Vagina (tissue), 2 donors: ENCODE results near the gene TCF4. TPM values are rescaled to one million over a fixed set of nuclear protein-coding genes. Genes with fewer than 3 reads are reported as not detected.

ENCODE experiments used
- DNase-seq, 2 donors: peaks; one replicate each; pipeline ENCODE4 v3.0.0-alpha.2; 2017; ENCODE audit errors: extremely low spot score in 2 of 2
- H3K27ac ChIP-seq: fragments of 200-600 bp; sonication (generic); one replicate; pipeline ENCODE4 v1.5.1; 2019
- H3K27me3 ChIP-seq: fragments of 200-600 bp; sonication (generic); one replicate; pipeline ENCODE4 v1.5.1; 2019
- H3K36me3 ChIP-seq, 2 donors: fragments of 200-600 bp; sonication (generic); one replicate each; pipeline ENCODE4 v1.5.1; 2017 to 2019
- H3K4me1 ChIP-seq: fragments of 200-600 bp; sonication (generic); one replicate; pipeline ENCODE4 v1.5.1; 2019
- H3K4me3 ChIP-seq, 2 donors: fragments of 200-600 bp; sonication (generic); 1 replicate in 1 of 2; 2 replicates in 1 of 2; pipeline ENCODE4 v1.5.1; 2016 to 2019
- H3K9me3 ChIP-seq: fragments of 200-600 bp; sonication (generic); one replicate; pipeline ENCODE4 v1.5.1; 2019
- POLR2A ChIP-seq, 2 donors: fragments of 450-650 bp; IDR thresholded peaks; one replicate each; pipeline ENCODE4 v1.6.1; 2017; ENCODE audit warnings: antibody characterized with exemption in 2 of 2, mild to moderate bottlenecking in 2 of 2, moderate library complexity in 2 of 2
- POLR2AphosphoS5 ChIP-seq, 2 donors: sonication (generic); formaldehyde crosslinking; IDR thresholded peaks; one replicate each; pipeline ENCODE4 v1.9.0; 2017; ENCODE audit warnings: antibody characterized with exemption in 2 of 2, mild to moderate bottlenecking in 2 of 2, low read depth in 1 of 2; ENCODE audit not compliant: insufficient read depth in 1 of 2
- intact Hi-C: fragments of 100-400 bp; cut with DNase I; formaldehyde crosslinking; loops from one replicate; pipeline ENCODE4 v1.15.1; 2023
- total RNA-seq: library from RNA; depleted of rRNA; stranded (reverse); fragments of >200 nt; gene quantifications from one replicate; pipeline ENCODE4 v1.2.3, GENCODE V29; 2016
- TF ChIP-seq, protein P1 (sequence below), 3 experiments: fragments of 450-650 bp in 2 of 3; fragments of 200-600 bp in 1 of 3; sonication (generic) in 1 of 3; IDR thresholded peaks; one replicate each; pipeline ENCODE4 v1.5.1; 2017 to 2019; ENCODE audit warnings: antibody characterized with exemption in 3 of 3, mild to moderate bottlenecking in 2 of 3, moderate library complexity in 2 of 3

The TCF4 gene
- total RNA-seq, 1 donor from 2014 or later = 105 TPM

DNA sequence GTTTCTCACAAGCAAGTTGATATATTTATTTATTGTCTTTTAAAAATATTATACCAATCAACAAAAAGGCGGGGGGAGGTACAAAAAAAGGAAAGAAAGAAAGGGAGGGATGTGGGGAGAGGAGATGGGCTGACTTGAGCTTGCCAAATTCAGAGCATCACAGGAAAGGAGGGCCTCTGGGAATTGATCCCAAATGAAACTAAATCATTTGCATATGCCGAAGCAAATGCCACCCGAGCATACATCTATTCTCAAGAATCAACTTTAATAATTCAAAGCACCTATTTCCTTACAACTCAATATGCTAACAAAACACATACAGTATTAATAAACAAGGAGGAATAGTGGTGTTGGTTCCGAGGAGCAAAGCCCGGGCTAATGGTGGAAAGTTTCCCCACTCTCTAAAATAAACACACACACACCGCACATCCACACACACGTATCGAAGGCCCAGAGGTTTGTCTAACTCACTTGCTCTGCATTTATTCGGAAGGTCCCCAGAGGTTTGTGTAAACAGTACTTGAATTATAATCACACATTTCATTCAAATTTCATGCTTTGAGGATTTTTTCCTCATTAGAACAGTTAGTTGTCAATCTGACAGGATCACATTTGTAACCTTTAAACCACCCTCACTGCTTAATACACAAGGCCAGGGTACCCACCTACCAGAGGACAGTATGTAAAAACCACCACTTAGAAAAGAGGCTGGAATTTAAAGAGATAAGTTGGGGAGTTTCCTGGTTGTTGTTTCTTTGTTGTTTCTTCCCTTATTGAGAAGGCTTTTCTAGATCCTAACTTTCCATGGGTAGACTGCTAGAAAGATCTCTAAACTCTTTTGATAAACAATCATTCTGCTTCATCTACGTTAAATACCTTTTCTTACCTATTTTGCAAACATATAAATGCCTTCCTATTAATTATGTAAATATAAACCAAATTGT lies 264.7 kb downstream of the TCF4 start:
- Histone ChIP-seq H3K36me3 (no peaks in the 10 kb centered on the region), H3K4me1 (peaks cover 24% of the 10 kb centered on the region), H3K9me3 (no peaks in the 10 kb centered on the region), H3K27ac (peak overlapping the region; percentile 97), H3K27me3 (no peaks in the 10 kb centered on the region), H3K4me3 (peak overlapping the region; percentile 55 to 63)
- TF ChIP-seq, protein P1, sequence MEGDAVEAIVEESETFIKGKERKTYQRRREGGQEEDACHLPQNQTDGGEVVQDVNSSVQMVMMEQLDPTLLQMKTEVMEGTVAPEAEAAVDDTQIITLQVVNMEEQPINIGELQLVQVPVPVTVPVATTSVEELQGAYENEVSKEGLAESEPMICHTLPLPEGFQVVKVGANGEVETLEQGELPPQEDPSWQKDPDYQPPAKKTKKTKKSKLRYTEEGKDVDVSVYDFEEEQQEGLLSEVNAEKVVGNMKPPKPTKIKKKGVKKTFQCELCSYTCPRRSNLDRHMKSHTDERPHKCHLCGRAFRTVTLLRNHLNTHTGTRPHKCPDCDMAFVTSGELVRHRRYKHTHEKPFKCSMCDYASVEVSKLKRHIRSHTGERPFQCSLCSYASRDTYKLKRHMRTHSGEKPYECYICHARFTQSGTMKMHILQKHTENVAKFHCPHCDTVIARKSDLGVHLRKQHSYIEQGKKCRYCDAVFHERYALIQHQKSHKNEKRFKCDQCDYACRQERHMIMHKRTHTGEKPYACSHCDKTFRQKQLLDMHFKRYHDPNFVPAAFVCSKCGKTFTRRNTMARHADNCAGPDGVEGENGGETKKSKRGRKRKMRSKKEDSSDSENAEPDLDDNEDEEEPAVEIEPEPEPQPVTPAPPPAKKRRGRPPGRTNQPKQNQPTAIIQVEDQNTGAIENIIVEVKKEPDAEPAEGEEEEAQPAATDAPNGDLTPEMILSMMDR (IDR thresholded peaks at IDR 0.05) = no peak
- TF ChIP-seq POLR2A (IDR thresholded peaks at IDR 0.05) (no peak), POLR2AphosphoS5 (IDR thresholded peaks at IDR 0.05; ENCODE audit: insufficient read depth in 1 of 2, low read depth in 1 of 2) (no peak)
- no peak for DNase-seq
- intact Hi-C loops = loop anchor here (5.0 kb wide), 3 partner anchors 66 to 264 kb away; partner anchors contain the start of gene TCF4

DNA sequence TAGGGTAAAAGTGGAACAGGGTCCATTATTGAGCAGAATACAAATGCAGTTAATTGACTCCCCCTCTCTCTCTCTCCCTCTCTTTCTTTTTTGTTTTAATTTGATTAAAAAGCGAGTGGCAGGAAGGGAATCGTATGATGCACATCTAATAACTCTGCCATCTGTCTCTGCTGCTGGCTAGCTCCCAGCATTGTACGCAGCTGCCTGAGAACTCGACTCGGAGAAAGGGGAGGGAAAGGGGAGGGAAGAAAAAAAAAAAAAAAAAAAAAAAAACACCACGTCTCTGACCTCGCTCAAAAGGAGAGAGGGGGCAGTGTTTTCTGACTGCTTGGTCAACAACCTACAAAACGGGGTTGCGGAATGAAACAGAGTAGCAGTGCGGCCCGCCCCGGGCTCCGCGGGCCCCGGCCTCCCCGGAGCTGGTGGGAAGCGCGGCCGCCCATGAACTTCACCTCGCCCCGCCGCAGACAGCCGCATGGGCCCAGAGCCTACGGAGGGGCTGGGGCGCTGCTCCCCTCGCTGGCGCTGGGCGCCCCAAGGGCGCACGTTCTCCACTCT lies 265.7 kb downstream of the TCF4 start:
- peaks cover 33% of the 10 kb centered on the region for H3K4me1 ChIP-seq
- intact Hi-C loops = loop anchor here (5.0 kb wide), 3 partner anchors 65 to 265 kb away; partner anchors contain the start of gene TCF4
- peak overlapping the region; percentile 97 for H3K27ac ChIP-seq
- H3K27me3 ChIP-seq = no peaks in the 10 kb centered on the region
- TF ChIP-seq POLR2A (IDR thresholded peaks at IDR 0.05) = peak in 1 of 2 donors; percentile 47
- TF ChIP-seq, protein P1 (IDR thresholded peaks at IDR 0.05) = no peak
- peak in 1 of 2 donors; percentile 53 for TF ChIP-seq POLR2AphosphoS5 (IDR thresholded peaks at IDR 0.05; ENCODE audit: insufficient read depth in 1 of 2, low read depth in 1 of 2)
- no peaks in the 10 kb centered on the region for H3K9me3 ChIP-seq
- DNase-seq = no peak
- H3K36me3 ChIP-seq = no peaks in the 10 kb centered on the region
- peak overlapping the region; percentile 55 to 63 for H3K4me3 ChIP-seq

DNA sequence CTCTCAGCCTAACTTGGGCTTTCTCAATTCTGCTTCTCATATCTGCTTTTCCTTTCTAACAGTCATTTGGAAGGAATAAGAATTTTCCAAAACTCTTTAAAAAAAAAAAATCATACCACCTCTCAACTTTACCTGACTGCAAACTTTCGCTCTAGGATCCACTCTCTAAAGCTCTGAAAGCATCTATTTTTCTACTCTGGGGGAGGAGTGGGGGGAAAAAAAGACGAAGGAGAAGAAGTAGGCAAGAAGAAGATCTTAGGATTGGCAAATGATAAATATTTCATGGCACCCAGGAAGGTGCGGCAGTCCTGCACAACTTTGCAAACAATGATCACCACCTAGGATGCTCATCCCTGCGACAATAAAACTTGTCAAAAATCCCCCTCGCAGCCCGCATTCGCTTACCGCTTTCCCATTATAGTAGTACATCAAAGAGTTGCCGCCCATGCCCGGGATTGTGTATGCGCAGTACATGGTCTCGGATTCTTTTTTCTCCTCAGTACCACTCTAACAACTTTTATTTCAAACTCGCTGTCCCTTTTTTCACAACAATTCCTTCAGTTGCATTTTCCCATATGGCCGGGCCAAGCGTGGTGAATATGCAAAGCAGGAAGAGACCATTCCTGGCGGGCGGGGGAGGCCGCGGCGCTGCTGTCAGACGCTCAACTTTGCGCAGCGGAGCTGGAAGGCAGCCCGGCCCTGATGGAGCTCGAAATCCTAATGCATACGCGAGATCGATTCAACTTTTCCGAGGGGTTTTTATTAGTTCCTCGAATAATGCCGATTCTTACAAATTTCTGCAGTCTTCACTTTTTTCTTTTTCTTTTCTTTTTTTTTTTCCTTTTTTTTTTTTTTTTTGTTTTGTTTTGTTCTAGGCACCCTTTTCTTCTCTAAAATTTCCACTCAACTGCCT lies 266.5 kb downstream of the TCF4 start:
- DNase-seq = no peak
- Histone ChIP-seq H3K27ac (peak overlapping the region; percentile 97), H3K4me1 (peaks cover 41% of the 10 kb centered on the region), H3K36me3 (no peaks in the 10 kb centered on the region), H3K9me3 (no peaks in the 10 kb centered on the region), H3K4me3 (peak overlapping the region; percentile 55 to 63), H3K27me3 (no peaks in the 10 kb centered on the region)
- intact Hi-C loops = loop anchor here (5.0 kb wide), 3 partner anchors 64 to 266 kb away; partner anchors contain the start of gene TCF4
- no peak for TF ChIP-seq POLR2A (IDR thresholded peaks at IDR 0.05)
- TF ChIP-seq POLR2AphosphoS5 (IDR thresholded peaks at IDR 0.05; ENCODE audit: insufficient read depth in 1 of 2, low read depth in 1 of 2) = peak; percentile 28 to 84
- TF ChIP-seq, protein P1 (IDR thresholded peaks at IDR 0.05) = no peak

DNA sequence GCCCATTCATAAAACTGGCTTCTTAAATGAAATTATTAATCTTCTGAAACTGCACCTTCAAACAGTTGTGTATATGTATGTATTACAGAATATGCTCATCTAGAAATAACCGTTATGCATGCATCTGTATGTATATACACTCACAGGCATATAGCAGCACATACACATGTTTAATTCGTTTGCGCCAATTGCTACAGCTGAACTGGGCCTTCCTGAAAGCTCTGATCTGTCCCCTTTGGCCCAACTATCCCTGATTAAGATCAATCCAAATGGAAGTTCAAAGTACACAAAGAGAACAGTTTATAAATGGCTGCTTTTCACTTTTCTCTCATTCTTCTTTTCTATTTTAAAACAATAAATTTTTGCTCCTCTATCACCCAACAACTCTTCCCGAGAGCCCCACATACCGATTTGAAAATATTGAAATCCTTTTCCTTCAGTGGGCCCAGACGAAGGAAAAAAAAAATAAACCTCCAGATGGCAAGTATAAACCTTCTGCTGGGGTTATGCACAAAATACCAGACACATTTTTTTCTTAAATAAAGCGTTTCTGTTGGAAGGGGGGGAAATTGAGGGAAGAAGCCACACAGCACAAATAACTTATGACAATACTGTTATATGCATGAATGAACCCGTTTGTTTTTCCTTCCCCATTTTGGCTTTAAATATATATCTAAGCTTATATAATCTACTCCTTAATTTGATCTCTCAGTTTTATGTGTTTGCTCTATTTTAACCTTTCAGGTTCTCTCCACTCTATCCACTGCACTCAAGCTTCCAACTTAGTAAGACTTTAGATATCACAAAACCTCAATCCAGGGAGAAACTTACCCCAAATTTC lies 267.3 kb downstream of the TCF4 start:
- peaks cover 49% of the 10 kb centered on the region for H3K4me1 ChIP-seq
- intact Hi-C loops = loop anchor here (5.0 kb wide), 3 partner anchors 63 to 267 kb away; partner anchors contain the start of gene TCF4

More for the DNA sequence above, 267.3 kb downstream of the TCF4 start:
- peak overlapping the region; percentile 55 to 63 for H3K4me3 ChIP-seq
- DNase-seq = no peak
- no peaks in the 10 kb centered on the region for H3K9me3 ChIP-seq
- H3K27ac ChIP-seq = peak overlapping the region; percentile 97
- no peaks in the 10 kb centered on the region for H3K27me3 ChIP-seq
- no peak for TF ChIP-seq POLR2A (IDR thresholded peaks at IDR 0.05)
- no peak for TF ChIP-seq POLR2AphosphoS5 (IDR thresholded peaks at IDR 0.05; ENCODE audit: insufficient read depth in 1 of 2, low read depth in 1 of 2)
- TF ChIP-seq, protein P1 (IDR thresholded peaks at IDR 0.05) = no peak
- H3K36me3 ChIP-seq = no peaks in the 10 kb centered on the region
